ENCODE results near the gene PDZD7. TPM values are rescaled to one million over a fixed set of nuclear protein-coding genes. Genes with fewer than 3 reads are reported as not detected.
A peak's percentile ranks its signal among the peaks of the same experiment; 100 is the strongest.

PDZD7 gene
- total RNA-seq, 4 donors from 2014 or later: under 0.01 to 0.75 (median 0.39) TPM

- Histone ChIP-seq H3K4me1 (peaks cover 10 to 33% (median 26%) of the 10 kb centered on the region in 4 donors), H3K27ac (replicated peaks in 1 of 4) (no peak overlapping the region), H3K9me3 (no peaks in the 10 kb centered on the region), H3K36me3 (peaks cover 19 to 35% (median 29%) of the 10 kb centered on the region in 4 donors), H3K27me3 (no peaks in the 10 kb centered on the region), H3K4me3 (no peak overlapping the region)
- intact Hi-C loops (cut with DNase I): no loop called here
- TF ChIP-seq CTCF (IDR thresholded peaks at IDR 0.05): no peak
- no CpG with 5 or more reads among the region's 6 CpGs for whole genome bisulfite sequencing
- DNase-seq (ENCODE audit: extremely low spot score): no peak
These were observed 35.7 kb downstream of the PDZD7 start for GRCh38 chr10:100995181-100995580.

GRCh38 chr10:100993986-100994708 is 36.8 kb downstream of the PDZD7 start:
- 52% methylated on average over 10 of the region's 10 CpGs for WGBS
- Histone ChIP-seq H3K27me3 (no peaks in the 10 kb centered on the region), H3K4me1 (peaks cover 10 to 39% (median 31%) of the 10 kb centered on the region in 4 donors), H3K9me3 (no peaks in the 10 kb centered on the region), H3K36me3 (peaks cover 19 to 45% (median 33%) of the 10 kb centered on the region in 4 donors), H3K4me3 (no peak overlapping the region), H3K27ac (replicated peaks in 1 of 4) (peak overlapping the region in 1 of 4 donors; percentile 12)
- intact Hi-C loops (cut with DNase I): no loop called here
- no peak for DNase-seq (ENCODE audit: extremely low spot score)
- no peak for TF ChIP-seq POLR2A (IDR thresholded peaks at IDR 0.05; ENCODE audit: low read depth)
- peak; percentile 71 to 72 (median 72) for TF ChIP-seq CTCF (IDR thresholded peaks at IDR 0.05)

GRCh38 chr10:100989088-100989487 is 41.8 kb downstream of the PDZD7 start:
- no peak for DNase-seq (ENCODE audit: extremely low spot score)
- Histone ChIP-seq H3K27me3 (no peaks in the 10 kb centered on the region), H3K4me1 (peaks cover 22 to 51% (median 38%) of the 10 kb centered on the region in 4 donors), H3K27ac (replicated peaks in 1 of 4) (no peak overlapping the region), H3K36me3 (peaks cover 19 to 65% (median 50%) of the 10 kb centered on the region in 4 donors), H3K4me3 (no peak overlapping the region), H3K9me3 (no peaks in the 10 kb centered on the region)
- intact Hi-C loops (cut with DNase I): loop anchor here (5.0 kb wide), 1 partner anchor 38 kb away; no protein-coding TSS in a partner anchor
- TF ChIP-seq POLR2AphosphoS5 (IDR thresholded peaks at IDR 0.05) (no peak), POLR2A (IDR thresholded peaks at IDR 0.05; ENCODE audit: low read depth) (no peak), EP300 (IDR thresholded peaks at IDR 0.05) (no peak), CTCF (IDR thresholded peaks at IDR 0.05) (no peak)
- 94% methylated on average over 21 of the region's 21 CpGs for WGBS

- no peak for DNase-seq (ENCODE audit: extremely low spot score)
- no peaks in the 10 kb centered on the region for H3K27me3 ChIP-seq
- 77% methylated on average over 9 of the region's 10 CpGs for WGBS
- peaks cover 22 to 51% (median 38%) of the 10 kb centered on the region in 4 donors for H3K4me1 ChIP-seq
- no peak for TF ChIP-seq POLR2AphosphoS5 (IDR thresholded peaks at IDR 0.05)
- no peak for TF ChIP-seq POLR2A (IDR thresholded peaks at IDR 0.05; ENCODE audit: low read depth)
- no peak for TF ChIP-seq EP300 (IDR thresholded peaks at IDR 0.05)
- no peak for TF ChIP-seq CTCF (IDR thresholded peaks at IDR 0.05)
- intact Hi-C loops (cut with DNase I): loop anchor here (5.0 kb wide), 1 partner anchor 39 kb away; no protein-coding TSS in a partner anchor
- no peaks in the 10 kb centered on the region for H3K9me3 ChIP-seq
- peak overlapping the region; percentile 76 to 92 (median 90) for H3K4me3 ChIP-seq
- H3K27ac ChIP-seq (replicated peaks in 1 of 4): no peak overlapping the region
- H3K36me3 ChIP-seq: peaks cover 15 to 63% (median 50%) of the 10 kb centered on the region in 4 donors
These were observed 42.8 kb downstream of the PDZD7 start for GRCh38 chr10:100988166-100988565.

Measured in esophagus muscularis mucosa (tissue), 4 donors.